HCT116 (cell line): ENCODE data around the gene ARHGEF38. TPM values are rescaled to one million over a fixed set of nuclear protein-coding genes. Genes with fewer than 3 reads are reported as not detected.

Source experiments
- ATAC-seq: fragments of 200-7000 bp; cut with Tn5 transposase; 2 replicates; pipeline ENCODE4 v1.9.1; 2020; ENCODE audit warnings: mild to moderate bottlenecking, moderate library complexity
- BruUV-seq: library from RNA; stranded (reverse); fragments of 400-500 nt; replicated peaks from 2 replicates; lab custom pipeline; 2021; lab: Mats Ljungman, UMichigan
- CTCF ChIA-PET: fragments of 300-600 bp; sonication (Branson Sonifier 250); formaldehyde crosslinking; loops from one replicate; lab custom pipeline; 2021; ENCODE audit warnings: antibody characterized with exemption; lab: Charles Lee
- POLR2A ChIA-PET: fragments of 300-600, 350-600 bp; sonication (Branson Sonifier 250); formaldehyde crosslinking; loops from one replicate; lab custom pipeline; 2021; ENCODE audit warnings: antibody characterized with exemption; lab: Charles Lee
- RAD21 ChIA-PET, 2 experiments: fragments of 300-600 bp; sonication (Branson Sonifier 250); formaldehyde crosslinking; loops; one replicate each; lab custom pipeline; 2023; ENCODE audit warnings: low total read pairs in 2 of 2; ENCODE audit not compliant: uncharacterized antibody in 2 of 2, unreplicated experiment in 2 of 2, low non-redundant PET in 1 of 2; lab: Charles Lee
- DNase-seq: peaks from one replicate; pipeline ENCODE4 v3.0.0-alpha.2; 2010; ENCODE audit warnings: low read depth, low spot score
- H2AFZ ChIP-seq: fragments of 200-600 bp; shearing (Covaris generic), sonication (generic); 2 replicates; pipeline ENCODE4 v1.6.1; 2017; ENCODE audit warnings: low read depth, mixed run types, mixed read lengths, antibody characterized with exemption, low read length; ENCODE audit not compliant: poor library complexity, severe bottlenecking
- H3K27ac ChIP-seq: 2 replicates; pipeline ENCODE4 v1.5.1; 2012; ENCODE audit warnings: low read depth, low read length
- H3K27me3 ChIP-seq: fragments of 200-600 bp; sonication (generic); 2 replicates; pipeline ENCODE4 v1.6.1; 2016; ENCODE audit warnings: mixed run types, low read length, mixed read lengths; ENCODE audit not compliant: insufficient read depth
- H3K36me3 ChIP-seq, 2 experiments: fragments of 200-500 bp in 1 of 2; fragments of 200-600 bp in 1 of 2; sonication (Bioruptor generic) in 1 of 2; sonication (generic) in 1 of 2; 2 replicates each; pipeline versions ENCODE4 v1.5.1 to v1.6.1; 2014 to 2016; ENCODE audit warnings: low read length in 2 of 2, inconsistent platforms in 1 of 2, mixed read lengths in 1 of 2, mixed run types in 1 of 2; ENCODE audit not compliant: insufficient read depth in 2 of 2, control insufficient read depth in 1 of 2
- H3K4me1 ChIP-seq, 2 experiments: fragments of 200-600 bp in 1 of 2; sonication (generic) in 1 of 2; 2 replicates each; pipeline versions ENCODE4 v1.5.1 to v1.6.1; 2012 to 2017; ENCODE audit warnings: low read length in 2 of 2, inconsistent platforms in 1 of 2, mild to moderate bottlenecking in 1 of 2, mixed read lengths in 1 of 2, mixed run types in 1 of 2, moderate library complexity in 1 of 2; ENCODE audit not compliant: insufficient read depth in 2 of 2, control insufficient read depth in 1 of 2
- H3K4me2 ChIP-seq: fragments of 200-600 bp; sonication (generic); 2 replicates; pipeline ENCODE4 v1.6.1; 2017; ENCODE audit warnings: mixed run types, low read length, mixed read lengths
- H3K4me3 ChIP-seq, 2 experiments: fragments of 200-600 bp in 1 of 2; sonication (generic) in 1 of 2; replicated peaks in 1 of 2; 2 replicates each; pipeline ENCODE4 v1.5.1; 2011 to 2016; ENCODE audit warnings: low read length in 2 of 2, control low read depth in 1 of 2, low read depth in 1 of 2, mild to moderate bottlenecking in 1 of 2, mixed read lengths in 1 of 2, mixed run types in 1 of 2
- H3K79me2 ChIP-seq: fragments of 200-600 bp; sonication (generic); 2 replicates; pipeline ENCODE4 v1.6.1; 2017; ENCODE audit warnings: mild to moderate bottlenecking, mixed run types, low read length, moderate library complexity, mixed read lengths; ENCODE audit not compliant: insufficient read depth
- H3K9ac ChIP-seq: fragments of 200-600 bp; sonication (generic); 2 replicates; pipeline ENCODE4 v1.6.1; 2016; ENCODE audit warnings: low read length, mixed read lengths
- H3K9me2 ChIP-seq: fragments of 200-600 bp; sonication (generic), shearing (Covaris generic); 2 replicates; pipeline ENCODE4 v1.6.1; 2017; ENCODE audit warnings: mixed run types, mild to moderate bottlenecking, moderate library complexity; ENCODE audit not compliant: insufficient read depth
- H3K9me3 ChIP-seq, 2 experiments: fragments of 200-500 bp in 1 of 2; fragments of 200-600 bp in 1 of 2; sonication (Bioruptor generic) in 1 of 2; sonication (generic) in 1 of 2; 2 replicates each; pipeline ENCODE4 v1.6.1; 2014 to 2017; ENCODE audit warnings: low read length in 2 of 2, mixed read lengths in 2 of 2, inconsistent platforms in 1 of 2, low read depth in 1 of 2, mild to moderate bottlenecking in 1 of 2, mixed run types in 1 of 2, moderate library complexity in 1 of 2; ENCODE audit not compliant: control insufficient read depth in 1 of 2, insufficient read depth in 1 of 2
- H4K20me1 ChIP-seq: fragments of 200-600 bp; sonication (generic), shearing (Covaris generic); 2 replicates; pipeline ENCODE4 v1.6.1; 2017; ENCODE audit warnings: mixed run types, mild to moderate bottlenecking, moderate library complexity; ENCODE audit not compliant: insufficient read depth
- CBX3 ChIP-seq: IDR thresholded peaks from 2 replicates; pipeline ENCODE4 v1.6.1; 2012; ENCODE audit warnings: low read depth
- CEBPB ChIP-seq: IDR thresholded peaks from 2 replicates; pipeline ENCODE4 v1.6.1; 2012; ENCODE audit warnings: low read depth
- EGR1 ChIP-seq: IDR thresholded peaks from 2 replicates; pipeline ENCODE4 v1.6.1; 2012; ENCODE audit warnings: low read depth
- ELF1 ChIP-seq: IDR thresholded peaks from 2 replicates; pipeline ENCODE4 v1.6.1; 2012; ENCODE audit warnings: low read depth, borderline replicate concordance
- EZH2phosphoT487 ChIP-seq: fragments of 200-600 bp; IDR thresholded peaks from 2 replicates; pipeline ENCODE4 v1.6.1; 2018; ENCODE audit warnings: antibody characterized with exemption, borderline replicate concordance
- FOSL1 ChIP-seq: IDR thresholded peaks from 2 replicates; pipeline ENCODE4 v1.6.1; 2012; ENCODE audit warnings: low read depth
- JUND ChIP-seq: IDR thresholded peaks from 2 replicates; pipeline ENCODE4 v1.6.1; 2012
- POLR2A ChIP-seq: IDR thresholded peaks from 2 replicates; pipeline ENCODE4 v1.7.0; 2011; ENCODE audit warnings: borderline replicate concordance; ENCODE audit not compliant: insufficient read depth, insufficient read length; ENCODE audit errors: extremely low read depth
- POLR2AphosphoS5 ChIP-seq: IDR thresholded peaks from 2 replicates; pipeline ENCODE4 v1.6.1; 2011; ENCODE audit warnings: mild to moderate bottlenecking, low read depth, low read length, moderate library complexity
- REST ChIP-seq: IDR thresholded peaks from 2 replicates; pipeline ENCODE4 v1.6.1; 2012; ENCODE audit warnings: low read depth
- SIN3A ChIP-seq: IDR thresholded peaks from 2 replicates; pipeline ENCODE4 v1.6.1; 2012; ENCODE audit warnings: low read depth
- SP1 ChIP-seq: IDR thresholded peaks from 2 replicates; pipeline ENCODE4 v1.6.1; 2012; ENCODE audit warnings: low read depth
- SRF ChIP-seq: IDR thresholded peaks from 2 replicates; pipeline ENCODE4 v1.6.1; 2012; ENCODE audit warnings: low read depth
- TCF7L2 ChIP-seq: IDR thresholded peaks from 2 replicates; pipeline ENCODE4 v1.7.0; 2011; ENCODE audit warnings: borderline replicate concordance, inconsistent platforms; ENCODE audit not compliant: insufficient read depth, insufficient read length; ENCODE audit errors: extremely low read depth
- YY1 ChIP-seq: IDR thresholded peaks from 2 replicates; pipeline ENCODE4 v1.6.1; 2011; ENCODE audit warnings: low read length, low read depth, moderate library complexity, mild to moderate bottlenecking; ENCODE audit not compliant: insufficient replicate concordance; ENCODE audit errors: extremely low read depth
- ZFX ChIP-seq: fragments of 450-650 bp; IDR thresholded peaks from 2 replicates; pipeline ENCODE4 v1.6.1; 2017
- intact Hi-C: fragments of 100-400 bp; cut with micrococcal nuclease; formaldehyde crosslinking; loops from 2 replicates; pipeline ENCODE4 v1.10.0; 2022
- total RNA-seq: library from RNA; stranded (reverse); gene quantifications from one replicate; pipeline ENCODE4 v1.2.1, GENCODE V29; 2021; ENCODE audit not compliant: unreplicated experiment
- TF ChIP-seq, protein P1 (sequence below): IDR thresholded peaks from 2 replicates; pipeline ENCODE4 v1.6.1; 2011; ENCODE audit warnings: mild to moderate bottlenecking, low read length, moderate library complexity; ENCODE audit not compliant: insufficient replicate concordance; ENCODE audit errors: extremely low read depth

Gene ARHGEF38
- total RNA-seq, 1 experiment from 2014 or later = not detected

DNA sequence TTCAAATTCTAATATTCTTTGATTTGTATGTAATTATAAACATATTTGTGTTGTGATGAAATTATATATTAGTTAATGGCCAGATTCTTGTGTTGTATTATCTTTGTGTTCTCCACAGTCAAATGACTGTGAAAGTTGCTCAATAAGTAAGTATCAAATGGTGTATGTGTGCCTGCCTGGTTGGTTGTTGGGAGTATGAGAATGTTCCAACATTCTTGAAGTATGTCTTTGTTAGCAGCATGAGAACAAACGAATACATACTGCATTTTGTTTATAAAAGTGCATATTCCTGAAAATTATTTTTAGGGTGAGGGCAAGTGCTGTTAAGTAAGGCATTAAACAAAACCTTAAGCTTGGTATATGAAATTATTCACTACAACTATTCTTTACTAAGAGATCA, 16.2 kb downstream of the ARHGEF38 start:
- ChIA-PET RAD21 (no interaction called here), CTCF (no interaction called here), POLR2A (interaction anchor here (1.0 kb wide), 1 partner anchor 11 kb away, joined by 3 read pairs; no protein-coding TSS in a partner anchor)
- DNase-seq (no peak), ATAC-seq (no peak)
- no TSS peak for BruUV-seq
- no peaks in the 10 kb centered on the region for H3K79me2 ChIP-seq
- no peak overlapping the region for H3K9ac ChIP-seq
- no peaks in the 10 kb centered on the region for H4K20me1 ChIP-seq
- intact Hi-C loops = no loop called here
- TF ChIP-seq SRF = no peak
- TF ChIP-seq, protein P1, sequence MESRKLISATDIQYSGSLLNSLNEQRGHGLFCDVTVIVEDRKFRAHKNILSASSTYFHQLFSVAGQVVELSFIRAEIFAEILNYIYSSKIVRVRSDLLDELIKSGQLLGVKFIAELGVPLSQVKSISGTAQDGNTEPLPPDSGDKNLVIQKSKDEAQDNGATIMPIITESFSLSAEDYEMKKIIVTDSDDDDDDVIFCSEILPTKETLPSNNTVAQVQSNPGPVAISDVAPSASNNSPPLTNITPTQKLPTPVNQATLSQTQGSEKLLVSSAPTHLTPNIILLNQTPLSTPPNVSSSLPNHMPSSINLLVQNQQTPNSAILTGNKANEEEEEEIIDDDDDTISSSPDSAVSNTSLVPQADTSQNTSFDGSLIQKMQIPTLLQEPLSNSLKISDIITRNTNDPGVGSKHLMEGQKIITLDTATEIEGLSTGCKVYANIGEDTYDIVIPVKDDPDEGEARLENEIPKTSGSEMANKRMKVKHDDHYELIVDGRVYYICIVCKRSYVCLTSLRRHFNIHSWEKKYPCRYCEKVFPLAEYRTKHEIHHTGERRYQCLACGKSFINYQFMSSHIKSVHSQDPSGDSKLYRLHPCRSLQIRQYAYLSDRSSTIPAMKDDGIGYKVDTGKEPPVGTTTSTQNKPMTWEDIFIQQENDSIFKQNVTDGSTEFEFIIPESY = no peak
- TF ChIP-seq POLR2AphosphoS5 = no peak
- no peak for TF ChIP-seq REST
- TF ChIP-seq EGR1 = no peak
- no peak for TF ChIP-seq CEBPB
- TF ChIP-seq FOSL1 = no peak
- TF ChIP-seq CBX3 = no peak
- TF ChIP-seq SIN3A = no peak
- TF ChIP-seq POLR2A = no peak
- TF ChIP-seq ZFX = no peak
- TF ChIP-seq JUND = no peak
- TF ChIP-seq EZH2phosphoT487 = no peak
- TF ChIP-seq TCF7L2 = no peak
- TF ChIP-seq YY1 = no peak
- TF ChIP-seq SP1 = no peak
- TF ChIP-seq ELF1 = no peak
- TF ChIP-seq, all 23 proteins: peak for 0
- Histone ChIP-seq H3K4me2 (no peak overlapping the region), H3K4me1 (no peaks in the 10 kb centered on the region), H3K4me3 (no peak overlapping the region), H3K27ac (no peak overlapping the region), H3K27me3 (no peaks in the 10 kb centered on the region), H3K9me2 (no peaks in the 10 kb centered on the region), H3K36me3 (no peaks in the 10 kb centered on the region), H3K9me3 (no peaks in the 10 kb centered on the region), H2AFZ (no peak overlapping the region)
